ENCODE measurements around the gene CHTOP. TPM values are rescaled to one million over a fixed set of nuclear protein-coding genes. Genes with fewer than 3 reads are reported as not detected.
"Not testable (repeated sequence)": the region's sequence is repeated elsewhere in the genome, so short reads cannot be mapped to it uniquely, and the experiment has no call there.

The CHTOP gene
- total RNA-seq, 1 donor from 2014 or later: 77.0 TPM

DNA sequence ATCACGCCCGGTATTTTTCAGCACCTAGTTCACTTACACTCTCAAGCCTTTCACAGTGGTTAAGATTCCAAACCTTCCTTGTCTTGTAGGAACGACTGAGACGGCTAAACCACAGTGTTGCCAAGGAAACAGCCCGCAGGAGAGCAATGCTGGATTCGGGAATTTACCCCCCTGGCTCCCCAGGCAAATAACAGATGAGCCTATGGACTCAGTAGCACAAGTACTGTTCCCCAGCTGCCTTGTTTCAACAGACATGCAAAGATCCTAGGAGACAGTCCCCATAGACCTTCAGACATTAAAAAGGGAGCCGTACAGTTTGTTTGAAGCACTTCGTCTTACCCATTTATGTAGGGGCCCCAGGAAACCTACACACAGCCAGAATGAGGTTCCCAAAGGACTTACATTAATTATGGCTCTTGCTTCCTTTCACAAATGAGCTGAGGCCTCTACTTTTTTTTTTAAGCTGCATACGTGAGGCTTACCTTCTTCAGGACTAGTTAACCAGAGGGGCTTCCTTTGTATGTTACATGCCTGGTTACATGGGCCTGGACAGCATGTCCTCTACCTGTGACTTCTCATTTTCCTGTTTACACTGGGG, 27.3 kb downstream of the CHTOP start:
- no peak for DNase-seq

DNA sequence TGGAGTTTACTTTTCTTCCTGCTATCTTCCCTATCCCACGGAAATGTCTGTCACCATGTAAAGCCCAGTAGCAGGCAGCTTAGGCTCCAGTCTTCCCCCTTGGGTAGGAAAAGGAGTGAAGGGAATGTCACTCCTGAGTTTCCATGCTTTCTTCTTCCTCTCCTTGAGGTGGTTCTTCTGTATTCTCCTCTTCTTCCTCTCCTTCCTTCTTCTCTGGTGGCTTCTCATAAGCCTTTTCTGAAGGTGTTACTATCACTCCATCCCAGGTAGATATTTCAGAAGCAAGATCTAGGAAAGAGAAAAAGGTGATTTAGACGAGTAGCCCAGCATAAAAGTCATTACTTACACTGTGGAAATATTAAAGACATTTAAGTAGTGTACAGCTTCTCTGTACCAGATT, 28.4 kb downstream of the CHTOP start:
- DNase-seq: no peak

DNA sequence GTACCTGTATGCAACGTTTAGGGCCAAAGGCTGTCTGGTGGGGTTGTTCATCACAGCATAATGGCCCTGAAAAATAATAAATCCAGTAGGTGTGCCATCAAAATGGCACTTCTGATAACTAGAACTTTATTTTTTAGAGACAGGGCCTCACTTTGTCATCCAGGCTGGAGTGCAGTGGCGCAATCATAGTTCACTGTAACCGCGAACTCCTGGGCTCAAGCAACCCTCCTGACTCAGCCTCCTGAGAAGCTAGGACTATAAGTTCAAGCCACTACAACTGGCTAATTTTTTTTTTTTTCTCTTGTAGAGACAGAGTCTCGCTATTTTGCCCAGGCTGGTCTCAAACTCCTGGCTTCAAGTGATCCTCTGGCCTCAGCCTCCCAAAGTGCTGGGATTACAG, 29.3 kb downstream of the CHTOP start:
- DNase-seq: no peak

DNA sequence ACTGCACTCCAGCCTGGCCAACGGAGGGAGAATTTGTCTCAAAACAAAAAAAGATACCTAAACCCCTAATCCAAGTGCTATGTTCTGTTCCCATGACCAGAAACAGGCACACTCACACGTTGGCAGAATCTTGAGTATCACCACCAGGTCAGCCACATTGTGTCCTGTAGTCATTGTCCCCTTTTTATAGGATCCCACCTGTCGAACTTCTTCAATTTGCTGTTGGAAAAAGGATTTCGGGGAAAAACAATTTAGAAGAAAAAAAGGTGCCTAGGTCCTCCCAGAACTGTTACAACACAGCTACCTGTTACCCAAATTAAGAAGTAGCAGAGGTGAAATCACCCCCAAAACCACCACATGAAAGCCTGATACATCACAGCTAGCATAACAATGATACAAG, 33.6 kb downstream of the CHTOP start:
- no peak for DNase-seq

DNA sequence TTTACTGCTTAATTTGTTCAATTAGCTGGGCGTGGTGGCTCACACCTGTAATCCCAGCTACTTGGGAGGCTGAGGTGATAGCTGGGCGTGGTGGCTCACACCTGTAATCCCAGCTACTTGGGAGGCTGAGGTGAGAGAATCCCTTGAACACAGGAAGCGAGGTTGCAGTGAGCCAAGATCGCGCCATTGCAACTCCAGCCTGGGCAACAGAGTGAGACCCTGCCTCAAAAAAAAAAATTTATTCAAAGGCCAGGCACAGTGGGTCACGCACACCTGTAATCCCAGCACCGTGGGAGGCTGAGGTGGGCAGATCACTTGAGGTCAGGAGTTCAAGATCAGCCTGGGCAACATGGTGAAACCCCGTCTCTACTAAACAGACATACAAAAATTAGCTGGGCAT, 34.8 kb downstream of the CHTOP start:
- not testable (repeated sequence) for DNase-seq

DNA sequence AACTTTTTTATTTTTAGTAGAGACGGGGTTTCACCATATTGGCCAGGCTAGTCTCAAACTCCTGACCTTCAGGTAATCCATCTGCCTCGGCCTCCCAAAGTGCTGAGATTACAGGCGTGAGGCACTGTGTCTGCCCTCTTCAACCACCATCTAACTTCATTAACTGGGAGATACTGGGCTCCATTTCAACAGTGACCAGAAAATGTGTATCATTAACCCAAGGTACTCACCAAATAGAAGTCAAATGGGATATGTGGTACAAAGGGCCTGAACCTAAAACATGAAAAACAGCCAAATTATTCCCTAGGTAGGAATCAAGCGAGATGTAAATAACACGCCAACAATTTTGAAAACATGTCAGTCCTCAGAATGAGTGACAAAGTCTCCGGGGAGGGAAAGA, 35.7 kb downstream of the CHTOP start:
- no peak for DNase-seq

DNA sequence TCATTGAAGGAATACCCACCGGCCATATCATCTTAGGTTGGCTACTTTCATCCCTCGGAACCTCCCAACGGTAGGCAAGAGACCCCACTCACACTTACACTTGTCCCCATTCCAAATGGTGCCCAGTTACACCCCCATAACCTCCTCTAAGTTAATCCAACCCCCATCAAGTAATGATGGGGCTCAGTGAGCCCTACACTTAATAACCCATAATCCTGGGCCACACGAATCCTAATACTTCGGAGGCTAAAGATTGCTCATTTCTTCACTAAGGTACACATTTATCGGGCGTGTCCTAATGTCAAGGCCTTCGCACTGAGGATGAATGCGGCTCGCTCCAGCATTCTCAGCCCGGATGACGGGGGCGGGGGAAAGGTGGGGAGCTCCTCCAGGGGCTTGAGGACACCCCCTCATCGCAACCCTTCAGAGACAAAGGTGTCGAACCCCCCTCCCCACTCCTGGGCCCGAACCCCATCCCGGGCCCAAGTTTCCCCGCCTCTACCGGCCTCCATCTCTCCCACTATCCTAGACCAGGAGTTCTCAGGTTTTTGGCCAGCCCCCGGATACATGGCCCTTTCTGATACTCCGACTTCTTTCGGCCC, 36.5 kb downstream of the CHTOP start:
- no peak for DNase-seq

DNA sequence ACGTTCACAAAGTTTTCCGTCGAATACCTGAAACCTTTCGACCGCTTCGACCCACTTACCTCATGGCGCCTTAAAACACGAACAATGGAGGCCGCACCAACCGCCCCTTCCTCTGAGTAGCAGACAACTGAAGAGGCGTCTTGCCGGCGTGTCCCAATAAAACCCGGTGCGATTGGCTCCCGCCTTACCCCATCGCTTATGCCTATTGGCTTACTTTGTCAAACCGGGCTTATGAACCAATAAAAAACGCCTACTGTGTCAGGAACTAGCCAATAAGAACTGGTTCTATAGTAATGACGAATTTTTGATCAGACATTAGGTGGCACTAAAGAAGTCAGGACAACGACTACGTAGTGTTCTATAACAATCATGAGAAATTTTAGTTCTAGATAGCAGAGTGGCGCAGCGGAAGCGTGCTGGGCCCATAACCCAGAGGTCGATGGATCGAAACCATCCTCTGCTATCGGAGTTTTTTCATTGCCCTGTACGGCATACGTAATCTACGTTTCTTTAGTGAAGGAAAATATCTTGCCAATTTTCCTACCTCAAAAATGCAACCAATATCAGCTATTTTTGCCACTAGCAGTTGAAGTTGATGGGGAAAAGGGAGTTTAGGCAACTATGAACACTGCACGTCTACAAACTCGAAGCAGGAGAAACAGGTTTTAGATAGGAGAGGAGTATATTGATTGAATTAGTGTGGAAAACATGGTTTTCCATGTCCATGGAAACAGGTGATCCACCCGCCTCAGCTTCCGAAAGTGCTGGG, 37.2 kb downstream of the CHTOP start, which contains the start of gene ILF2:
Gene ILF2 (minus strand): TSS at position 135 of the 769 bp plus-strand sequence. CDS start 71 bp downstream, at position 64.
- peak; percentile 88 for DNase-seq

DNA sequence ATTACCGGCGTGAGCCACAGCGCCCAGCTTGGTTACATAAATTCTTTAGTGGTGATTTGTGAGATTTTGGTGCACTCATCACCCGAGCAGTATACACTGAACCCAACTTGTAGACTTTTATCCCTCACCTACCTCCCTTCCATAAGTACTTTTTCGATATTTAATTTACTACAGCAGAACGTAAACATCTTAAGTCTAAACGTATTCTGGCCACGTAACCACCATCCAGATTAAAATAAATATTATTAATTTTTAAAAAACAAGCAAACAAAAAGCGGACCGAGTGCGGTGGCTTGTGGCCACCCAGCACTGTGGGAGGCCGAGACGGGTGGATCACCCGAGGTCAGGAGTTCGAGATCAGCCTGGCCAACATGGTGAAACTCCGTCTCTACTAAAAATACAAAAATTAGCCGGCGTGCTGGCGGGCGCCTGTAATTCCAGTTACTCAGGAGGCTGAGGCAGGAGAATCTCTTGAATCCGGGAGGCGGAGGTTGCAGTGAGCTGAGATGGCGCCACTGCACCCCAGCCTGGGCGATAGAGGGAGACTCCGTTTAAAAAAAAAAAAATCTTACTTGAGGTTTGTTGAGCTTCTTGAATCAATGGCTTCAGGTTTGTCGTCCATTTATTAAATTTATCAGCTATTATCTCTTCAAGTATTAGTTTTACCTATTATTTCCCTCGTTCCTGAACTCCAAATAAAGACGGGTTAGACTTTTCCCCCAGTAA, 37.9 kb downstream of the CHTOP start:
- DNase-seq: not testable (repeated sequence)

DNA sequence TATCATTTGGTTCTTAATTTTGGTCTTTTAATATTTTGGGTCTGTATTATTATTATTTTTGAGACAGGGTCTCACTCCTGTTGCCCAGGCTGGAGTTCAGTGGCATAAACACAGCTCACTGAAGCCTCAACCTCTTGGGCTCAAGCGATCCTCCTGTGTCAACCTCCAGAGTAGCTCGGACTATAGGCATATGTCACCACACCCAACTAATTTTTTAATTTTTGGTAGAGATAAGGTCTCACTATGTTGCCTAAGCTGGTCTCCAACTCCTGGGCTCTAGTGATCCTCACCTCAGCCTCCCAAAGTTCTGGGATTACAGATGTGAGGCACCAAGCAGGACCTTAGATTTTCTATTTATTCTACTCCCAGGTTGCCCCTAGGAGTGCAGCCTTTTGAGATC, 39.6 kb downstream of the CHTOP start:
- no peak for DNase-seq

DNA sequence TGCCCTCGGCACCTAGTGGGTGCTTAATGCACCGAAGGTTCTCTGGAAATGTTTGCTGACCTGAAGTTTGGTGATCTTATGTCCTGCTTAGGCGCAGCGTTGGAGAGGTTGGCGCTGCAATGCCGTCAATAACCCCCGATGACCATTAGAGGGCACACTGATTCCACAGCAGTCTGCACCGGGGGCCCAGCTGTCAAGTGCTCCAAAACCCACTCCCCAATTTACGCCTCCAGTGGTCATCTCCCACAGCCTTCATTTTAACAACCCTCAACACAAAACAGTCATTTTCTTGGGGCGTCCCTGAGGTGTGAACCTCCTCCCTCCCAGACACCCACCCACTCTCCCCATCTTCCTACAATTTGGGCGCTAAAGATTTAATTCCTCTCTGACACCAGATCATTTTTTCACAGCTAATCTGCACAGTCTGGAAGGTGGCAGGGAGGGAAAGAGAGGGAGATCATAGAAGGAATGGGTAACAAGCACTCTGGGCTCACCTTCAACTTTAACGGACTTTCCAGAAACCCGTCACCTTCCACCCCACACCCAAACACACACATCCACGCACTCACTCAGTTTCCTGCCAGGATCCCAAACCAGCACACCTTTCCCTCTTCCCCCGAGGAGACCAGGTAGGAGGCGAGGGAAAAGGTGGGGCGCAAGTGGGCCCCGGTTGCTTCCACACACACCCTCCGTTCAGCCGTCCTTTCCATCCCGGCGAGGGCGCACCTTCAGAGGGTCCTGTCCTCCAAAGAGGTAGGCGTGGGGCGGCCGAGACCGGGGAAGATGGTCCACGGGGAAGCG, 44.1 kb downstream of the CHTOP start:
- DNase-seq: no peak

DNA sequence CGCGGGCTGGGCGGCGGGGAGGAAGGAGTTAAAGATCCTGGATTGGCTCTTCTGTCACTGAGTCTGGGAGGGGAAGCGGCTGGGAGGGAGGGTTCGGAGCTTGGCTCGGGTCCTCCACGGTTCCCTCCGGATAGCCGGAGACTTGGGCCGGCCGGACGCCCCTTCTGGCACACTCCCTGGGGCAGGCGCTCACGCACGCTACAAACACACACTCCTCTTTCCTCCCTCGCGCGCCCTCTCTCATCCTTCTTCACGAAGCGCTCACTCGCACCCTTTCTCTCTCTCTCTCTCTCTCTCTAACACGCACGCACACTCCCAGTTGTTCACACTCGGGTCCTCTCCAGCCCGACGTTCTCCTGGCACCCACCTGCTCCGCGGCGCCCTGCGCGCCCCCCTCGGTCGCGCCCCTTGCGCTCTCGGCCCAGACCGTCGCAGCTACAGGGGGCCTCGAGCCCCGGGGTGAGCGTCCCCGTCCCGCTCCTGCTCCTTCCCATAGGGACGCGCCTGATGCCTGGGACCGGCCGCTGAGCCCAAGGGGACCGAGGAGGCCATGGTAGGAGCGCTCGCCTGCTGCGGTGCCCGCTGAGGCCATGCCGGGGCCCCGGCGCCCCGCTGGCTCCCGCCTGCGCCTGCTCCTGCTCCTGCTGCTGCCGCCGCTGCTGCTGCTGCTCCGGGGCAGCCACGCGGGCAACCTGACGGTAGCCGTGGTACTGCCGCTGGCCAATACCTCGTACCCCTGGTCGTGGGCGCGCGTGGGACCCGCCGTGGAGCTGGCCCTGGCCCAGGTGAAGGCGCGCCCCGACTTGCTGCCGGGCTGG, 44.9 kb downstream of the CHTOP start, which contains the start of gene NPR1:
Gene NPR1 (plus strand): TSS at position 170 of the 818 bp plus-strand sequence. CDS start 421 bp downstream, at position 591.
- no peak for DNase-seq

DNA sequence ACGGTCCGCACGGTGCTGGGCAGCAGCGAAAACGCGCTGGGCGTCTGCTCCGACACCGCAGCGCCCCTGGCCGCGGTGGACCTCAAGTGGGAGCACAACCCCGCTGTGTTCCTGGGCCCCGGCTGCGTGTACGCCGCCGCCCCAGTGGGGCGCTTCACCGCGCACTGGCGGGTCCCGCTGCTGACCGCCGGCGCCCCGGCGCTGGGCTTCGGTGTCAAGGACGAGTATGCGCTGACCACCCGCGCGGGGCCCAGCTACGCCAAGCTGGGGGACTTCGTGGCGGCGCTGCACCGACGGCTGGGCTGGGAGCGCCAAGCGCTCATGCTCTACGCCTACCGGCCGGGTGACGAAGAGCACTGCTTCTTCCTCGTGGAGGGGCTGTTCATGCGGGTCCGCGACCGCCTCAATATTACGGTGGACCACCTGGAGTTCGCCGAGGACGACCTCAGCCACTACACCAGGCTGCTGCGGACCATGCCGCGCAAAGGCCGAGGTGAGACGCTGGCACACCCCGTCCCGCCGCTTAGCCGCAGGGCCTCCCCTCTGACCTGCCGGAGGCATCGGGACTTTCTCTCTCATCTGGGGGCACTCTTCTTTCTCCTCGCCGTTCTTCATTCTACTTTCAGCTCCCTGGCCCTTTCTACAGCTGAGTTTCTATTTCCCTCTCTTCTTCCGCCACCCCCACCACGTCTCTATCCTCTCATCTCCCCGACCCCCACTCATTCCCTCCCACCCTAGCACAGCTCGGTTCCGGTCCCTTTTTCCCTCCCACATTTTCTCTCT, 45.7 kb downstream of the CHTOP start:
- DNase-seq: no peak

DNA sequence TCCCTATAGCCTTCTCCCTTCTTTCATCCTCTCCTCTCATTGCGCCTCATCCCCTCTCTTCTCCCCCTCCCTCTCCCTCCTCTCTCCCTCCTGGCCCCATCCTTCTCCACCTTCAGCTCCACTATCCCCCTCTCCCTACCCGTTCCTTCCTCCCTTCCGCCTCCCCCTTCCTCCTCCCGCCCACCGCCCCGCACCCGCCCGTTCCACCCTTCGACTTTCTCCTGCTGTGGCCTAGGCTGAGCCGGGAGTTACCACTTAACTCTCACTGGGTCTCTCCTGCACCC, 46.2 kb downstream of the CHTOP start:
- no peak for DNase-seq

DNA sequence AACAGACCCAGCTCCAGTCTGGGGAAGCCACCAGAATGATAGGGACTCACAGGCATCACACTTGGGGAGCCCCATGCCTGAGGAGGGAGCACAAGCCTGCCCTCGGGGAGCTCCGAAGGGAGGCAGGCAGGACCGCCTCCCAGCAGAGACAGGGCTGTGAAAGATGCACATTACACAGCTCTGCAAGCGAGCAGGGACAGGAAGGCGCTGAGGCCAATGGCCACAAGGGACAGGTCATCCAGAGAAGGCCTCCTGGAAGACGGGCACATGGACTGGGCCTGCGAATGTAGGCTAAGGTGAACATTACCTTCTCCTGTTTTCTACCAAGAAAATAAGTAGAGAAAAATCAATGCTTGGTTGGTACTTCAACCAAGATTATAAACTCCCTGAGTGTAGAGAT, 48.9 kb downstream of the CHTOP start:
- DNase-seq: no peak

DNA sequence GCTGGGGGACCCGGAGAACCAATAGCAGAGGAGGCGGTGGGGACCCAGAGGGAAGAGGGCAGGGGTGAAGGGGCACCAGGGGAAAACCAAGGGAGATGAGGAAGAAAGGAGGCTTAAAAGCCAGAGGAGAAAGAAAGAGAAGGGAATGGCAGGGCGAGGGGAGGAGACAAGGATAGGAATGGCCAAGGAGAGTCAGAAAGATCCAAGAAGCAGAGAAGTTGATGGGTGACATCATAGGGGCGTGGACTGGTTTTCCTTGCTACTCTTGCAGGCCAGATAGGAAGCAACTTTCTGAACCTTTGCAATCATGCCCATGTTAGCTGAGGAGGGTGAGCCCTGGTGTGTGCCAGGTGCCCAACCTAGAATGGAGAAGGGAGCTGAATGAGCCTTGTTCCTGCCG, 50.0 kb downstream of the CHTOP start:
- no peak for DNase-seq

DNA sequence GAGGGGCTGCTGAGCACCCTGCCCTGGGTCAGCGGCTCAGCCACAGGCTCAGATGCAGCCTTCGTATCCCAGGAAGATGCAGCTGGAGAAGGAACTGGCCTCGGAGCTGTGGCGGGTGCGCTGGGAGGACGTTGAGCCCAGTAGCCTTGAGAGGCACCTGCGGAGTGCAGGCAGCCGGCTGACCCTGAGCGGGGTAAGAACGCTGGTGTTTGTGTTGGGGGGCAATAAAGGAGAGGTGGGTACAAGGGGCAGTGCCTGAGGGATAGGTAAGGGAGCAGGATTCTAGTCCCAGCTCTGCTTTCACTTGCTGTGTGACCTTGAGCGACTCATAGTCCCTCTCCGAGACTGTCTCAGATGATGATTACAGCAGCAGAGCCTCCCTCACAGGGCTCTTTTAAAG, 51.0 kb downstream of the CHTOP start:
- no peak for DNase-seq

DNA sequence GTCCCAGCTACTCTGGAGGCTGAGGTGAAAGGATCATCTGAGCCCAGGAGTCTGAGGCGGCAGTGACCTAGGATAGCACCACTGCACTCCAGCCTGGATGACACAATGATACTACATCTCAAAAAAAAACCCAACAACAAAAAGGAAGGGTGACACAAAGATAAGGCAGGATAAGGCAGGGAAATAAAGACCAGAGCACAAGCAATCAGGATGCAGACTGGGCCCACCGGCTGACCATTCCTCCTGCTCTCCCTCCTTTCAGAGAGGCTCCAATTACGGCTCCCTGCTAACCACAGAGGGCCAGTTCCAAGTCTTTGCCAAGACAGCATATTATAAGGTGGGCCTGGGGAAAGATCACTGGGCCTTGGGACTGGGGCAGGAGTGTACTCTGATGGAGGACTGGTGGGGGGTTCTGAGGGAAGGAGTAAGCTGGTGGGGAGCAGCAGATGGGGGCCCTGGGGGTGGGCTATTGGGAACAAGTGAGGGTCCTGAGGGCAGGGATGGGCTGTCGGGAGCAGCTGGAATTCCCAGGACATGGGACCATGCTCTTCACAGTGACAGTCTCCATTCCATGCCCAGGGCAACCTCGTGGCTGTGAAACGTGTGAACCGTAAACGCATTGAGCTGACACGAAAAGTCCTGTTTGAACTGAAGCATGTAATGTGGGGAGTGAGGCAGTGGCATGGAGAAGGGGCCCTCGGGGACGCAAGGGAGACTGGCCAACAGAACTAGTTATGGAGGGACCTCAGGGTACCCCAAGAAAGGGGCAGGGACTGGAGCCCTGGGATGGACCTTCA, 51.9 kb downstream of the CHTOP start:
- DNase-seq: no peak

DNA sequence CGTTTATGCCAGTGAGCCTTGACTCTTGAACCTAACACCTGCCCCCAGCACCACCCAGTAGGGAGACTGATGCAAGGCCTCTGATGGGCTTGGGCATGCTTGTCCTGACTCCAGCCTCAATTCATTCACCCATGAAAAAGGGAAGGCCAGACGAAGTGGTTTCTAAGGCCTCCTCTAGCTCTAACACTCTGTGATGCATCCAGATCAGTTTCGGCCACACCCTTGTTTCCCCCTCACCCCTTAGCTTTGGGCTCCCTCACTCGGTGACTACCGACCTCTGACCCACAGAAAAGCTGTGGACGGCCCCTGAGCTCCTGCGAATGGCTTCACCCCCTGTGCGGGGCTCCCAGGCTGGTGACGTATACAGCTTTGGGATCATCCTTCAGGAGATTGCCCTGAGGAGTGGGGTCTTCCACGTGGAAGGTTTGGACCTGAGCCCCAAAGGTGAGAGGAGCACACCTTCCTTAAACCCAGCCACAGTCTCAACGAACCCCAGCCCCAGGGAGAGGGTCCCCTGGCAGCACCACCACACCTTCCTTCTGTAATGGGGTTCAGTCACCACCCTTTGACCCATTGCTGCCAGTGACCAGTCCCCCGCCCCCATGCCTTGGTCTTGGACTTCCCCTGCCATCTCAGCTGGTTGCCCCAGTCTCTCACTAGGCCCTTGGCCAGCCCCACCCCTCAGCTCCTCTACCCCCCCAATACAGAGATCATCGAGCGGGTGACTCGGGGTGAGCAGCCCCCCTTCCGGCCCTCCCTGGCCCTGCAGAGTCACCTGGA, 53.7 kb downstream of the CHTOP start:
- DNase-seq: no peak

Measured in occipital lobe (tissue), 2 donors.